ENCODE measurements around the gene RPL13. TPM values are rescaled to one million over a fixed set of nuclear protein-coding genes. Genes with fewer than 3 reads are reported as not detected.

RPL13 gene
- total RNA-seq, 1 donor from 2014 or later = 9,109 TPM

DNA sequence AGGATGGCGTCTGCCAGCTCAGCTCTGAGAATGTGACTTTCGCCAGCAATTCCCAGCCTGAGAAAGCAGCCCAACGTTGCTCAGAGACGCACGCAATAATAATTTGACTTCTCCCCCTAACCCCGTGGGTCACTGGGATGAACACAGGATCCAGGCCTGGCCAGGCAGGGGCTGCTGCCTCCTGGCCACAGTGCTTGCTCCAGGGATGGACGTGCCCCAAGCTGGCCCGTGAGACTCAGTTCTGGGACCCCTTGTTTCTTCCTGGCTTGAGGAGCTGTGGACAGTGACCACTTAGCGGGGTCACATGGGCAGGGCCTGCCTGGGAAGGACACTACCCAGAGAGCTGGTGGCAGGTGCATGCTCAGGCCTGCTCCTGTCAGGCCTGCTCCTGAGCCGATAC is 39.4 kb downstream of the RPL13 start:
- DNase-seq (ENCODE audit: low read depth) = no peak
- TF ChIP-seq, protein P1, sequence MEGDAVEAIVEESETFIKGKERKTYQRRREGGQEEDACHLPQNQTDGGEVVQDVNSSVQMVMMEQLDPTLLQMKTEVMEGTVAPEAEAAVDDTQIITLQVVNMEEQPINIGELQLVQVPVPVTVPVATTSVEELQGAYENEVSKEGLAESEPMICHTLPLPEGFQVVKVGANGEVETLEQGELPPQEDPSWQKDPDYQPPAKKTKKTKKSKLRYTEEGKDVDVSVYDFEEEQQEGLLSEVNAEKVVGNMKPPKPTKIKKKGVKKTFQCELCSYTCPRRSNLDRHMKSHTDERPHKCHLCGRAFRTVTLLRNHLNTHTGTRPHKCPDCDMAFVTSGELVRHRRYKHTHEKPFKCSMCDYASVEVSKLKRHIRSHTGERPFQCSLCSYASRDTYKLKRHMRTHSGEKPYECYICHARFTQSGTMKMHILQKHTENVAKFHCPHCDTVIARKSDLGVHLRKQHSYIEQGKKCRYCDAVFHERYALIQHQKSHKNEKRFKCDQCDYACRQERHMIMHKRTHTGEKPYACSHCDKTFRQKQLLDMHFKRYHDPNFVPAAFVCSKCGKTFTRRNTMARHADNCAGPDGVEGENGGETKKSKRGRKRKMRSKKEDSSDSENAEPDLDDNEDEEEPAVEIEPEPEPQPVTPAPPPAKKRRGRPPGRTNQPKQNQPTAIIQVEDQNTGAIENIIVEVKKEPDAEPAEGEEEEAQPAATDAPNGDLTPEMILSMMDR (conservative IDR thresholded peaks at IDR 0.05; ENCODE audit: low read depth, low read length) = no peak
- H3K4me3 ChIP-seq (ENCODE audit: low read depth, low read length) = no peak overlapping the region

GRCh38 chr16:89600427-89600826 is 39.9 kb downstream of the RPL13 start:
- TF ChIP-seq, protein P1 (conservative IDR thresholded peaks at IDR 0.05; ENCODE audit: low read depth, low read length) = no peak
- DNase-seq (ENCODE audit: low read depth) = no peak
- H3K4me3 ChIP-seq (ENCODE audit: low read depth, low read length) = no peak overlapping the region

DNA sequence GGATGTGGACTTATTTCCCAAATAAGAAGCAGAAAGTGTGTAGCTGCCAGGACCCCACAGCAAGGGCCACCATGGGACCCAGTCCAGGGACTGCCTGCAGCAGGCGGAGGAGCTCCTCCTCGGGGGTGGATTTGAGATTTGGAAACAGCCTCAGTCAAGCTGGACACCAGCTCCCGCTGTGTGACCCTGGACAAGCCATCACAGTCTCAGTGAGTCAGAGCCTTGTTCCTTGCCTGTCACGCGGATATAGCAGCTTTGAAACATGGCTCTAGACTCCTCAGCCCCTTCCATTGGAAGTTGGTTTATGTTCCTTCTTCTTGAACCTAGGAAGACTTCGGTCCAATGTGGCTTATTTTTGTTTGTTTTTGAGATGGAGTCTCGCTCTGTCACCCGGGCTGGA is 40.5 kb downstream of the RPL13 start:
- TF ChIP-seq, protein P1 (conservative IDR thresholded peaks at IDR 0.05; ENCODE audit: low read depth, low read length) = no peak
- H3K4me3 ChIP-seq (ENCODE audit: low read depth, low read length) = no peak overlapping the region
- DNase-seq (ENCODE audit: low read depth) = no peak

- no peak for DNase-seq (ENCODE audit: low read depth)
- H3K4me3 ChIP-seq (ENCODE audit: low read depth, low read length) = peak overlapping the region; percentile 4
- TF ChIP-seq, protein P1 (conservative IDR thresholded peaks at IDR 0.05; ENCODE audit: low read depth, low read length) = no peak
Observed at GRCh38 chr16:89601906-89602272, 41.4 kb downstream of the RPL13 start.

DNA sequence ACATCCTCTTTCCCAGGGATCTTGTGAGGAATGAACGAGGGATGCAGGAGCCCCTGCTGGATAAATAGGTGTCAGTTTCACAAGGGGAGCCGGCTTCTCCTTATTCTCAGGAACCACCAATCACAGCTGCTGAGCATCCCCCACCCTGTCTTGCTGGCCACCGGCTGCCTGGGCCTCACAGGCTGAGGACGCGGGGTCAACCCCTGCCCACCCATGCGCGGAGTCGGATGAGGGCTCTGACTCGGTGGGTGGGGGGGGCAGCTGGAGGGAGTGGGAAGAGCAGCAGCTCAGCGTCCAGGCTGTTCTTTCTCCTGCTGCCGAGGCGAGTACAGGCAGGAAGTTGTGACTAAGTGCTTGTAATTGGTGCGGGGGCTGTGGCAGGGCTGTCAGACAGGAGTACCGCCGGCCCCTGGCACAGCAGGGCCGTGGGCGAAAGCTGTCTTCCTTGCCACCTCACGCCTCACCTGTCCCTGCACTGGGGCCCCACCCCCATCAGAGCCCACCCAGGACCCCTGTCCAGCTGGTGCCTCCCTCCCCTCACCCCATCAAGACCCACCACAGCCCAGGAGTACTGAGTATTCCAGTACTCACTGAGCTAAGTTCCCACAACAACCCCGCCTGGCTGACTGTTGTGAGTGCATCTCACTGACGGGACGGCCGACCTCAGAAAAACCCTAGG is 41.9 kb downstream of the RPL13 start:
- peak overlapping the region; percentile 28 for H3K4me3 ChIP-seq (ENCODE audit: low read depth, low read length)
- TF ChIP-seq, protein P1 (conservative IDR thresholded peaks at IDR 0.05; ENCODE audit: low read depth, low read length) = peak; percentile 2
- DNase-seq (ENCODE audit: low read depth) = no peak

DNA sequence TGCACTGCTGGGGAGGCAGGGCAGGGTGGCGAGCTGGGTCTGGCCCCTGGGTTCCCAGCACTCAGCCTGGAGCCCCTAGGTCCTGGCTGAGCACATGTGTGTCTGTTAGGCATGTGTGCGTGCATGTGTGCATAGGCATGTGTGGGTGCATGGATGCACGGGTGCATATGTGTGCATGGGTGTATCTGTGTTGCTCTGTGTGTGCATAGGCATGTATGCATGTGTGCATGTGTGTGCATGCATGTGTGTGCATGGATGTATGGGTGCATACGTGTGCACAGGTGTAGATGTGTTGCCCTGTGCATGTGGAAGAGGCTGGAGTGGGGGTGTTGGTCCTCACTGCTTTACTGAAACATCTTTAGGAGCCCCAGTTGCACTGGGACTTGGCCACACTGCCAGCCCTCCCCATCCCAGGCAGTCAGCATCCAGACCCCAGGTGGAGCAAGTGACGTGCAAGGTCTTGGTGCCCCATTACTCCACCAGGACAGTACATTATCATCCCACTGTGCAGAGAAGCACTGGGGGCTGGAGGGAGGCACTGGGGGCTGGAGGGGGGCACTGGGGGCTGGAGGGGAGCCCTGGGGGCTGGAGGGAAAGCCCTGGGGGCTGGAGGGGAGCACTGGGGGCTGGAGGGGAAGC is 42.6 kb downstream of the RPL13 start:
- TF ChIP-seq, protein P1 (conservative IDR thresholded peaks at IDR 0.05; ENCODE audit: low read depth, low read length) = no peak
- H3K4me3 ChIP-seq (ENCODE audit: low read depth, low read length) = peak overlapping the region; percentile 28
- DNase-seq (ENCODE audit: low read depth) = no peak

DNA sequence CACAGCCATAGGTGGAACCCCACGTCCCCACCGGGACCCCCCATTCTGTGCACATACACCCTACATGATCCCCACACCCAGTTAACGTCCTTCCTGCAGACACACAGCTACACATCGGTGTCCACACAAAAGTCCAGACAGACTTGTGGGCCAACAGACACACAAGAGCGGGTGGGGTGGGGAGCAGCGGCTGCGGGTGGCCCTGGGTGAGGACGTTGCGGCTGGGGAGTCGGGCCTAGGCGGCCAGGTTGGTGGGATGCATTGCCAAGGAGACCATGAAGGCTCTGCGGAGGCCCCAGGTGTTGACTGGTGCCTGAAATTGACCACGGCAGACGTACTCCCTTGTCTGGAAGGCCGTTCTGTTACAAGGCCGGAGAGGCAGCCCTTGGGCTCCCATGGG is 44.3 kb downstream of the RPL13 start:
- H3K4me3 ChIP-seq (ENCODE audit: low read depth, low read length) = no peak overlapping the region
- TF ChIP-seq, protein P1 (conservative IDR thresholded peaks at IDR 0.05; ENCODE audit: low read depth, low read length) = no peak
- no peak for DNase-seq (ENCODE audit: low read depth)
